Measurements from ENCODE around the gene XRCC4.
A peak's percentile ranks its signal among the peaks of the same experiment; 100 is the strongest.
"Not testable (repeated sequence)": the region's sequence is repeated elsewhere in the genome, so short reads cannot be mapped to it uniquely, and the experiment has no call there.

The XRCC4 gene

DNA sequence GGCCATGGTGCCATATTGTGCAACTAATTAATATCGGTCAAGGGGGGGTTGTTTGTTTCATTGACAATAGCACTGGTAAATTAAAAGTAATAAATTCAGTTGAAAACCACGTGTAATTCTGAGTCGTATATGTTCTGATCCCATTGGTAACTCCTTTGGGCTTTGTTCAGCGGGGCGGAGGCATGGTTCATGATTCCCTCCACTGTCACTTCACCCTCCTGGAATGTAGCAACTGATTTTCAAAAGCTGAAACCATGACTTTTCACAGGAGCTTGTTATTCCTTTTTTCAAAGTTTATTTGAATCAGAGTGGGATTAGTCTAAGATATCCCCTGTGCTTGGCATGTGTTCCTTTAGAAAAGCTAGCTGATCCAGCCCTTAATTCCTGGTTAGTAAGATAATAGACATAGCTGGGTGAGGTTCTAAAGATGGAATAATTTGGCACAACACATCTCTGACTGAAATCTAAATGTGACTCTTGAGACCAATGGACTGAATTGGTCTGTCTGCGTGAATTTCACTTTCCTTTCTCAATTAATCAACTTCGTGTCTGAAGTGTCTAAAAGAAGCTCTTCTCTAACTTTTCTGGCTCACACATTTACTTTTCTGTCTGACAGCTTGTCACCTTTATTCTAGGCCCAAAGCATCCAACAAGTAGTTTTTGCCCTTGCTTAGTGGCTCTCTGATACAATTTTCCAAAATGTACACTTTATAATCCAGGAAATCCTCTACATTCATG is 208.5 kb downstream of the XRCC4 start:
- no peak for DNase-seq

- DNase-seq = no peak
These were observed 216.9 kb downstream of the XRCC4 start for GRCh38 chr5:83294246-83294645.

- DNase-seq = no peak
These were observed 222.0 kb downstream of the XRCC4 start for GRCh38 chr5:83299353-83299752.

- DNase-seq = peak; percentile 82 to 88
These were observed 229.4 kb downstream of the XRCC4 start for GRCh38 chr5:83306572-83307241.

GRCh38 chr5:83312663-83313062 is 235.3 kb downstream of the XRCC4 start:
- peak; percentile 91 to 94 for DNase-seq

DNA sequence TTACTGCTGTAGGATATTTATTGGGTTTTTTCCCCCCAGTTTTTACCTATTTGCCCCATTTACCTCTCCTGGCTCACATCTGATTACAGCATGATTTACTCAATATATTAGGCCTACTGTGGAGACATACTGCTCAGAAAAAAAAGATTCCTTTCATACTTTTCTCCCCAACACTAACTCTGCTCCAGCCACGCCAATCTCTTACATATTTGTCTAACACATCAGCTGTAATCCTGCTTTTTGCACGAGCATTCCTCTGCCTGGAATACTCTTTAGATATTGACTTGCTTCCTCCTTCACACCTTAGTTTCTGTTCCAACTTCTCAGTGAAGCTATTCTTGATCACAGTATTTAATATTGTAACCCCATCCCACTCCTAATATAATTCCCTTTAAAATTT is 236.1 kb downstream of the XRCC4 start:
- no peak for DNase-seq

- DNase-seq = no peak
These were observed 244.2 kb downstream of the XRCC4 start for GRCh38 chr5:83321483-83322055.

DNA sequence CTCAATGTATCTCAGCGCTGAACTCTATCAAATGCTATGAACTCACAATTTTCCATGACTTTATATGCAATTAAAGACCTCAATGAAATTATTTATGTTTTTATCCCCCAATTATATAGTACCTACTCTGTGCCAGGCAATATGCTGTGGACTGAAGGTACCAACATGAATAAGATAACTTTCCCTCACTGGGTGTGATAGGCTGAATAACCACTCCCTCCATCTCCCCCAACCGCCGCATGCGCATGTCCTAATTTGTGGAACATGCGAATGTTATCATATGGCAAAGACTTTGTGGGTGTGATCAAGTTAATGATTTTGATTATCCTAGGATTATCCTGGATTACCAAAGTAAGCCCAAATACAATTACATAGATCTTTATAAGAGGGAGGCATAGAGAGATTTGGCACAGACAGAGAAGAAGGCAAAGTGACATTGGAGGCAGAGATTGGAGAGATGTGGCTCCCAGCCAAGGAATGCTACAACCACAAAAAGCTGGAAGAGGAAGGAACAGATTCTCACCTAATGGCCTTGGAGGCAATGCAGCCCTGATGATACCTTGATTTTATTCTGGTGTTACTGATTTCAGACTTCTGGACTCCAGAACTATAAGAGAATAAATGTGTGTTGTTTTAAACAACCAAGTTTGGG is 245.1 kb downstream of the XRCC4 start:
- no peak for DNase-seq

DNA sequence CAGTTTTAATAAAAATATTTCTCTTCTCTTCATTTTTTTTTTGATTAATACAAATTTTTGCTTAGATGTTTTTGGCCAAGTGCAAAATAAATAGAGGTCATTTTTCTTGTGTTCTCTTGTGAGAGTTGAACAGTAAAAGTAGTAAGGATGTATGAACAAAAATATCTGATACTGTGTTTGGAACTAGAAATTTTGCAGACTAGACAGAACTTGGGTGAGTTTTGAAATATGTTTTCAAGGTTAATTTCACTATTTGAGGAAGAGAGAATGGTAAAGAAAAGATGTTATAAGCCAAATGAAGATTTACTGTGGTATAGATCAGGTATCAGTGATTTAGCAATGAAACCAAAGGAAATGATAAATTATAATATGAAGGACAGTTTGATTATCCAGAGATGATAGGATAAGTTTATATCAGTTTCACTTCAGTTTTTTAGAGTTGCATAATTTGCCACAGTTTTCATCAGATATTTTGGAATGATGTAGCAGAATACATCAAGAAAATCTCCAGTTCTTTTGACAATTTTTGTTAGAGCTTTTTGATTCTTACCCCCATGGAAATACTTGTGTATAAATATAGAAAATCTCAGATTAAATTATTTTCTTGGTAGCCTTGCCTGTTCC is 246.3 kb downstream of the XRCC4 start:
- peak; percentile 30 to 69 for DNase-seq

DNA sequence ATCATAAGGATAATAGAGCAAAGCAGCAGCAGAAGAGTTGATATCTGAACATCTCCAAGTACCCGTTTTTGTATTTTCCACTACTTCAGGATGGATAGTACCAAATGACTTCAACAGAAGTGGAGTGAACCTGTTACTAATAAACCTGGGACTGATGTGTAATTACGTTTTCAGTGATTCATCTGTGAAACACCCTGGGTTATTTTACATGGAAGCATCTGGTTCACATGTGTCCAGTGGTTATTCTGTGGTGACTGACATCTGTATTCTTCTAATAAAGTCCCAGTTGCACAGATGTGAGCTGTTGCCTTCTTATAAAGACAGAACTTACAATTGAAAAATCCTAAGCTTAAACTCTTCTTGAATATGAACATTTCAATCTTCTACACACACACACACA is 254.5 kb downstream of the XRCC4 start:
- DNase-seq = no peak

GRCh38 chr5:83337453-83338035 is 260.2 kb downstream of the XRCC4 start:
- no peak for DNase-seq

DNA sequence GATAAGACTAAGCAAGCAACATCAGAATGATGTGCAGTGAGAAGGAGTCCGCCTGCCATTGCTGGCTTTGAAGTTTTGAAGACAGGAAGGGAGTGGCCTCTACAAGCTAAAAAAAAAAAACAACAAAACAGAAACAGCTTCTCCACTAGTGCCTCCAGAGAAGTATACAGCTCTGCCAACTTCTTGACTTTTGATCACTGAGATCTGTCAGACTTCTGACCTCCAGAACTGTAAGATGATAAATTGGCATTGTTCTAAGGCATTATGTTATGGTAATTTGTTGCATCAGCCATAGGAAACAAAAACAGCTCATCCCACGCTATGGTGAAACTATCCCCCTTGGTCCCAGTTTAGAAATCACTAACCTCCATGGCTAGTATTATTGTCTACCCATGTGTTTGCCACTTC is 263.2 kb downstream of the XRCC4 start:
- DNase-seq = peak; percentile 35 to 61

DNA sequence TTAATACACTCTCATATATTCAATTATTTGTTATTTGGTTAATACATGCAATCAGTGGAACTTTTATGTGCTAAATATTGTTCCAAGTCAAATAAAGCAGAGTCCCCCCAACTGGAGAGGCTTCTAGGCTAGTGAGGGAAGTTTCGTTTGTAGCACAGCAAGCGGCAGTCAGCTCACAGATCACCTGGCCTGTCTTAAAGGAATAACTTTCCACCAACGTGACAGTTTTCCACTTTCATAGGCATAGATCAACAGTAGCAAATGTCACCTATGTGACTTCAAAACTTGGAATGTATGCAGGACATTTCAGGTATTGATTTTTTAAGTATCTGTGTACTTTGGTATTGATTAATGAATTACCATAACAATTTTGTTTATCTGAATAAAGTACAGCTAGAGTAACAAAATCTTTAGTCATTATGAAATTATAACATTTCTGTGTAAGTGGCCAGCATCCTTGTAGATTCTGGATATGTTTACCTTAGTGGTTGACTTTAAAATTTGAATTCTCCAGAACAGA is 264.5 kb downstream of the XRCC4 start:
- DNase-seq = no peak

DNA sequence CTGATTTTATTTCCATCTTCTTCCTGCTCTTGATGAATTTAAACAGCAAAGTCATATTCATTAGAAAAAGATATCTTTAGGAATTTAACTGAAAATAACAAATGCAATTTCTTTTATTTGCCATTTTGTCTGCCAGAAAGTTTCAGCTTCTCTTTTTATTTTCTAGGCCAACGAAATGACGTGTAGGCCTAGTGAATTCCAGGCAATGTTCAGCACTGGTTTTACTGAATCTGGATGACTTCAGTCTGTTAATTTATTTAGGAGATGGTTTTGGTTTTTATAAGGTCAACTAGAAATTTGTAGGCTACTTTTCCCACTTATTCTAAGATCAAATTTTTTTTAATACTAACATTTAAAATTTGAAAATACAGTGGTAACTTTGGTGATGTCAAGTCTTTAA is 265.1 kb downstream of the XRCC4 start:
- DNase-seq = no peak

DNA sequence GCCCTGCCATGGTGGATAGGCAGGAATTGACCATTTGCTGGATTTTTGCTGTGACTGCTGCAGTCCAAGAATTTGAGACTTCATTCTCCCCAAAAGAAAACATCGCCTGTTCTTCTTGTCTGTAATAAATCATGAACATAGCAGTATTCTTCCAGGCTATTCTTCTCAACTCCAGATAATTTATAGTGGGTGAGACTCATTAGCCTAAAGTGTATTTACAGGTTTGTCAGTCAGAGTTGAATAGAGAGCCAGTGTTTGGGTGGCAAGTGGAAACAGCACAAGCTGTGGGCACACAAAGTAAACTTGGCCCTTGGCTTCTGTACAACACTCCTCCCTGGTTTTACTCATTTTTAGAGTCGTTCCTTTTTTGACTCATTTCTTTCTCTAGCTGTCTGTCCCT is 266.0 kb downstream of the XRCC4 start:
- no peak for DNase-seq

DNA sequence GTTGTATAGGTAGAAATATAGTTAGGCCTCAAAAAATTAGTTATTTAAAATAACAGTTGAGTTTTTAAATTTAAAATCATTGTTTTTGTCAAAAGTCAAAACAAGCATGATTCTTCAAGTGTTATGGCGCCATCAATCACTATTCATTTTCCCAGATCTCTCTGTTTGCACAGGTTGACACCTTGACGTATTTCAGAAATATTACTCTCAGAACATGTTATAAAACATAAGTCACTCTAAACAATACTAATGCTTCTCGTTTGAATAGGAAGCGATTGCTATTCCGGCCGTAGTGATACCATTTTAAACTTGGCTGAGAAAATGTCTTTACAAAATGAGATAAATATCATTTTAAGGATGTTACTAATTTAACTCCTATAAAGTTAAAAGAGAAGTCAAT is 268.1 kb downstream of the XRCC4 start:
- DNase-seq = no peak

- no peak for DNase-seq
These were observed 271.0 kb downstream of the XRCC4 start for GRCh38 chr5:83348281-83348780.

GRCh38 chr5:83353231-83353630 is 275.9 kb downstream of the XRCC4 start:
- no peak for DNase-seq

DNA sequence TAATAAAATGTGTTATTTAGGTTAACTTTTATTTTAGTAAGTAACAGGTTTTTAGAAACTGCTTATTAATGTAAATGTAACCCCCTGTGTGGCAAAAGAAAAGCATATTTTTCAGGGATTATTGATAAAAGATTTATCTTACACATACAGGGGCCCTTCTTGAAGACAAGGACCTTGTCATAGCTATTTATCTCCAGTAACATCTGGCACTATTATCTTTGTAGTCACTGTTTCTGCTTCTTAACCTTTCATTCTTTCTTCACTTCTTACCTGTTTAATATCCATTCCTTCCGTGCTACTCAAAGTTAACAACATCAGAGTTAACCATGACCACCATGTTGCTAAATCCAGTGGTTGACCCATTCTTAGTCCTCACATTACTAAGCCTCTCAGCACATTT is 276.4 kb downstream of the XRCC4 start:
- DNase-seq = no peak

DNA sequence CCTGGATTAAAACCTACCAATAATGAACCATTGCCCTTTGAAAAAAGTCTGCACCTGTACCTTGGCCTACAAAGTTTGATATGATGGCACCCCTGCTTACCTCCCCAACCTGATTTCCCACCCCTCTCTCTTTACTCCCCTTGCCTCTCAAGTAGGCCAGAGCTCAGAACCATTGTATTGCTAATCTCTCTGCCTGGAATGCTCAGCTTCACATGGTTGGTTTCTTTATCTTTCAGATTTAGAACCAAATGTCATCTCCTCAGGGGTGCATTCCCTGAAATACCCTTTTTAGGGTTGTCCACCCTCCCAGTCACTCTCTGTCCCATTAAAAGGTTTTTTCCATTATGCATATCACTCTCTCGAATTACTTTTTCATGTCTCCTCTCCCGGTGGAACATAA is 277.6 kb downstream of the XRCC4 start:
- no peak for DNase-seq

DNA sequence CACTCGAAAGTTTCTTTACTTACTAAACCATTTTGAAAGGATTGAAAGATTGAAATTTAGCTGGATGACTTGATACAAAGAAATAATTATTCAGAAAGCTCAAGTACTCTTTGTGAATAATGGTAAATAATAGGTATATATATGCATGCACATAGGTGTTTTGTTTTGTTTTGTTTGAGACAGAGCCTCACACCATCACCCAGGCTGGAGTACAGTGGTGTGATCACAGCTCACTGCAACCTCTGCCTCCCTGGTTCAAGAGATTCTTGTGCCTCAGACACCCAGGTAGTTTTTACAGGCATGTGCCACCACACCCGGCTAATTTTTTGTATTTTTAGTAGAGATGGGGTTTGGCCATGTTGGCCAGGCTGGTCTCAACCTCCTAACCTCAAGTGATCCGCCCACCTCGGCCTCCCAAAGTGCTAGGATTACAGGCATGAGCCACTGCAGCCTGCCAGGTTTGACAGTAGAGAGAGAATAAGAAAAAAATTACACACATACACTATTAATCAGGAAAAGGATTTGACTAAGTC is 278.2 kb downstream of the XRCC4 start:
- DNase-seq = not testable (repeated sequence)

GRCh38 chr5:83357621-83358231 is 280.4 kb downstream of the XRCC4 start:
- no peak for DNase-seq
